NCI-H187 treated with DMSO at 0.1 percent for 48 hours (cell line): ENCODE data around the gene TPM3.
"Not testable (repeated sequence)": the region's sequence is repeated elsewhere in the genome, so short reads cannot be mapped to it uniquely, and the experiment has no call there.

Experiments used
- DNase-seq: peaks from one replicate; lab custom pipeline; 2025; lab: John Stamatoyannopoulos, UW

The TPM3 gene

GRCh38 chr1:154191990-154192461 is at the start of gene TPM3:
TSS of gene TPM3 (minus strand) at chr1:154192100. CDS start at chr1:154192018, 82 bp downstream.
- no peak for DNase-seq

GRCh38 chr1:154240294-154240833 is 48.5 kb upstream of the TPM3 start:
- DNase-seq, result no peak

GRCh38 chr1:154239491-154239890 is 47.6 kb upstream of the TPM3 start:
- no peak for DNase-seq

- DNase-seq, result no peak
These were observed 46.1 kb upstream of the TPM3 start for GRCh38 chr1:154237880-154238506.

GRCh38 chr1:154237435-154237834 is 45.5 kb upstream of the TPM3 start:
- no peak for DNase-seq

GRCh38 chr1:154236855-154237254 is 45.0 kb upstream of the TPM3 start:
- DNase-seq, result no peak

GRCh38 chr1:154233127-154233526 is 41.2 kb upstream of the TPM3 start:
- not testable (repeated sequence) for DNase-seq

GRCh38 chr1:154231112-154231511 is 39.2 kb upstream of the TPM3 start:
- DNase-seq, result not testable (repeated sequence)

GRCh38 chr1:154225370-154225769 is 33.5 kb upstream of the TPM3 start:
- DNase-seq, result no peak

- no peak for DNase-seq
These were observed 31.7 kb upstream of the TPM3 start for GRCh38 chr1:154223621-154224020.

GRCh38 chr1:154222918-154223317 is 31.0 kb upstream of the TPM3 start:
- DNase-seq, result no peak

GRCh38 chr1:154222518-154222917 is 30.6 kb upstream of the TPM3 start:
- no peak for DNase-seq

GRCh38 chr1:154221278-154222001 is 29.5 kb upstream of the TPM3 start:
- no peak for DNase-seq

GRCh38 chr1:154220970-154221277 is 29.0 kb upstream of the TPM3 start:
- no peak for DNase-seq

GRCh38 chr1:154220071-154220969 is 28.4 kb upstream of the TPM3 start, which contains the start of gene UBAP2L:
TSS of gene UBAP2L (plus strand) at chr1:154220955. CDS start at chr1:154225124, 4,169 bp downstream.
- DNase-seq, result peak; percentile 100

- DNase-seq, result no peak
These were observed 27.6 kb upstream of the TPM3 start for GRCh38 chr1:154219541-154219940.

GRCh38 chr1:154218545-154218944 is 26.6 kb upstream of the TPM3 start:
- DNase-seq, result no peak

GRCh38 chr1:154213274-154213673 is 21.4 kb upstream of the TPM3 start:
- no peak for DNase-seq

- DNase-seq, result no peak
These were observed 20.2 kb upstream of the TPM3 start for GRCh38 chr1:154212083-154212482.

- no peak for DNase-seq
These were observed 16.9 kb upstream of the TPM3 start for GRCh38 chr1:154208677-154209388.

GRCh38 chr1:154207262-154207661 is 15.4 kb upstream of the TPM3 start:
- DNase-seq, result no peak

GRCh38 chr1:154206196-154206595 is 14.3 kb upstream of the TPM3 start, which contains the start of gene CFAP141:
TSS of gene CFAP141 (minus strand) at chr1:154206333. CDS start at chr1:154206307, 26 bp downstream.
- no peak for DNase-seq
